Colonic mucosa (tissue), 4 donors: ENCODE results near the gene PDZD8. TPM values are rescaled to one million over a fixed set of nuclear protein-coding genes. Genes with fewer than 3 reads are reported as not detected.

Experiments
- DNase-seq: peaks from one replicate; pipeline ENCODE4 v3.0.0-alpha.2; 2020
- H3K27ac ChIP-seq: fragments of 200-600 bp; one replicate; pipeline ENCODE4 v1.8.0; 2021
- H3K27me3 ChIP-seq: fragments of 200-600 bp; one replicate; pipeline ENCODE4 v1.8.0; 2021
- H3K36me3 ChIP-seq: fragments of 200-600 bp; one replicate; pipeline ENCODE4 v1.8.0; 2021
- H3K4me1 ChIP-seq: fragments of 200-600 bp; one replicate; pipeline ENCODE4 v1.8.0; 2021; ENCODE audit warnings: mild to moderate bottlenecking
- H3K4me3 ChIP-seq: fragments of 200-600 bp; one replicate; pipeline ENCODE4 v1.8.0; 2021
- H3K9ac ChIP-seq, 2 donors: one replicate each; pipeline ENCODE4 v1.7.0; 2013; ENCODE audit warnings: control low read depth in 2 of 2, low read depth in 2 of 2, low read length in 2 of 2
- H3K9me3 ChIP-seq: fragments of 200-600 bp; one replicate; pipeline ENCODE4 v1.8.0; 2021
- CTCF ChIP-seq: fragments of 200-600 bp; IDR thresholded peaks from one replicate; pipeline ENCODE4 v1.8.0; 2022; ENCODE audit warnings: antibody characterized with exemption, mild to moderate bottlenecking
- intact Hi-C: fragments of 100-400 bp; cut with DNase I; formaldehyde crosslinking; loops from one replicate; pipeline ENCODE4 v1.14.1; 2022
- total RNA-seq, 2 donors: library from RNA; stranded (reverse); fragmentation: NEBNext Ultra II Directional in 1 of 2; extraction: Animal tissue kit (Norgen Biotek cat#: 25700) in 1 of 2; gene quantifications; one replicate each; pipeline ENCODE4 v1.2.1, GENCODE V29; 2021
- donor health status: healthy.
- donor health status: DM: no; HTN: no; CAD: no.
- donor health status: DM: no; HTN: no; CAD: no.

Gene PDZD8
- total RNA-seq, 2 donors from 2014 or later: 68.5 to 82.0 TPM

- H3K9me3 ChIP-seq: no peaks in the 10 kb centered on the region
- no peak for DNase-seq
- H3K9ac ChIP-seq: no peak overlapping the region
- no peaks in the 10 kb centered on the region for H3K27me3 ChIP-seq
- no peaks in the 10 kb centered on the region for H3K4me1 ChIP-seq
- no peak for TF ChIP-seq CTCF
- H3K27ac ChIP-seq: no peak overlapping the region
- intact Hi-C loops: no loop called here
- no peak overlapping the region for H3K4me3 ChIP-seq
- no peaks in the 10 kb centered on the region for H3K36me3 ChIP-seq
Observed at GRCh38 chr10:117266812-117267211, 108.4 kb downstream of the PDZD8 start.

DNA sequence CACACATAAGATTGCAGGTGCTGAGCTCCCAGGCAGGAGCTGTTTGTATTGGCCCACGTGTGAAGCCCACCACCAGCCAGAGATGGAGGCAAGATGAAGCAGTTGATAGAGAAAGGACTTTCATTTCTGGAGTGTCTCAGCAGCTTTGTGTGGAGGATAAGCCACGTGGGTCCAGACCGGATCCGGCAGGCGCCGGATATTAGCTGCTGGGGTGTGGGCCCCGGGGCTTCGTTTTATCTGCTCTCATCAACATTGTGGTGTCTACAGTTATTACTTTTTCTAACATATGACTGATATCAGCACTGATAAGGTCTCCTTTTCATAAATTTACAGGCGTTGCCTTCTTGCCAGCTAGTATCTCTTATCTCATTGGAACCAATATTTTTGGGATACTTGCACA lies 108.8 kb downstream of the PDZD8 start:
- Histone ChIP-seq H3K27ac (no peak overlapping the region), H3K27me3 (no peaks in the 10 kb centered on the region), H3K36me3 (no peaks in the 10 kb centered on the region), H3K4me1 (no peaks in the 10 kb centered on the region), H3K9ac (no peak overlapping the region), H3K4me3 (no peak overlapping the region), H3K9me3 (no peaks in the 10 kb centered on the region)
- DNase-seq: no peak
- no peak for TF ChIP-seq CTCF
- intact Hi-C loops: no loop called here

DNA sequence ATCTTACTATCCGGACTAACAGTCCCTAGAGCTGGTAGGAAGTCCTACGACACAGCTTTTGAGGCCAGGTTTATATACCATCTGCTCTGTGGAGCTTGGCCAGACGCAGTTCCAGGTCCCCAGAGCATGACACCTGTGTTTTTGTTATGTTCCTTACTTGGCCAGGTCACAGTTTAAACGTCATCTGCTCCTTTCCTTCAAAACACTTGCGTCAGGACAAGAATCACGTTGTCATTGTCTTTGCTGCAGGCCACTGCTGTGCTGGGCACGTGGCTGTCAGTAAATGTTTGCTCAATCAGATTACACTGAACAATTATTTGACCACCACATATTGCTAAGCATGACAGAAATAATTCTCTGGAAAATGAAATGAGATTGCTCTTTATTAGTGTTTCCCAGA lies 110.5 kb downstream of the PDZD8 start:
- Histone ChIP-seq H3K4me3 (no peak overlapping the region), H3K4me1 (no peaks in the 10 kb centered on the region), H3K9ac (no peak overlapping the region), H3K9me3 (no peaks in the 10 kb centered on the region), H3K27me3 (no peaks in the 10 kb centered on the region), H3K27ac (no peak overlapping the region), H3K36me3 (no peaks in the 10 kb centered on the region)
- intact Hi-C loops: no loop called here
- no peak for DNase-seq
- TF ChIP-seq CTCF: no peak

GRCh38 chr10:117262903-117263293 lies 112.3 kb downstream of the PDZD8 start:
- no peak overlapping the region for H3K27ac ChIP-seq
- no peaks in the 10 kb centered on the region for H3K9me3 ChIP-seq
- H3K27me3 ChIP-seq: no peaks in the 10 kb centered on the region
- DNase-seq: no peak
- H3K4me3 ChIP-seq: no peak overlapping the region
- intact Hi-C loops: no loop called here
- H3K9ac ChIP-seq: no peak overlapping the region
- no peaks in the 10 kb centered on the region for H3K36me3 ChIP-seq
- H3K4me1 ChIP-seq: no peaks in the 10 kb centered on the region
- no peak for TF ChIP-seq CTCF

DNA sequence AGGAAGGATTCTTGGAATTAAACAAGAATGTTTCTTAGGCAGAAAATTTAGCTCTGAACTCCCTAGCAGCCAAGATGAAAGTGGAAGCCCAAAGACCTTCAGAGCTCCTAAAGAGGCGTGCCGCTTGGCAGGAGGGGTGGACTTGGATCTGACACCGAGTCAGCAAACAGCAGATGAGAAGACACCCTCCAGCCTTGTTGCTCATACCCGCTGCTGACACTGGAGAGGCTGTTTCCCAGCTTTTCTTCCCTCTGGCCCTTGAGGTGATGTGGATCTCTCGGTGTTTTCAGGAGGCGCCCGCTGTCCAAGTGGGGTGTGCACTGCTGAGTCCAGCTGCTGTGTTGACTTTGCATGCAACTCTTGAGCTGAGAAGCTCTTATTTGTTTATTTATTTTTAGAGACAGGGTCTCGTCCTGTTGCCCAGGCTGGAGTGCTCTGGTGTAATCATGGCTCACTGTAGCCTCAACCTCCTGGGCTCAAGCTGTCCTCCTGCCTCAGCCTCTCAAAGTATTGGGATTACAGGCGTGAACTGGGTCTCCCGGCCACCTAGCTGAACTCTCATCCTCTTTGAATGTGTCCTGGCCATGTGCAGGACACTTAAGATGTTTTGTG lies 112.8 kb downstream of the PDZD8 start:
- no peaks in the 10 kb centered on the region for H3K9me3 ChIP-seq

More for the DNA sequence above, 112.8 kb downstream of the PDZD8 start:
- H3K27ac ChIP-seq: no peak overlapping the region
- no peak for DNase-seq
- intact Hi-C loops: no loop called here
- H3K4me1 ChIP-seq: no peaks in the 10 kb centered on the region
- no peaks in the 10 kb centered on the region for H3K36me3 ChIP-seq
- no peak for TF ChIP-seq CTCF
- H3K9ac ChIP-seq: no peak overlapping the region
- H3K4me3 ChIP-seq: no peak overlapping the region
- H3K27me3 ChIP-seq: no peaks in the 10 kb centered on the region
